Mucosa of stomach (tissue), 1 donor: ENCODE data around the gene HOXC13.

ENCODE experiments used
- H3K27me3 ChIP-seq: one replicate; pipeline ENCODE4 v1.7.0; 2013; ENCODE audit warnings: mild to moderate bottlenecking, low read length; ENCODE audit not compliant: control insufficient read depth, insufficient read depth
- H3K36me3 ChIP-seq: one replicate; pipeline ENCODE4 v1.7.0; 2013; ENCODE audit warnings: low read length; ENCODE audit not compliant: control insufficient read depth, insufficient read depth
- H3K4me1 ChIP-seq: one replicate; pipeline ENCODE4 v1.7.0; 2013; ENCODE audit warnings: mild to moderate bottlenecking, low read length; ENCODE audit not compliant: control insufficient read depth, insufficient read depth
- H3K4me3 ChIP-seq: one replicate; pipeline ENCODE4 v1.7.0; 2013; ENCODE audit warnings: low read length
- H3K9ac ChIP-seq: one replicate; pipeline ENCODE4 v1.7.0; 2013; ENCODE audit warnings: mild to moderate bottlenecking, low read length, moderate library complexity
- H3K9me3 ChIP-seq: one replicate; pipeline ENCODE4 v1.7.0; 2013; ENCODE audit warnings: mild to moderate bottlenecking, low read length, moderate library complexity; ENCODE audit not compliant: control insufficient read depth
- donor health status: Pancreatic carcinoma.

The HOXC13 gene

DNA sequence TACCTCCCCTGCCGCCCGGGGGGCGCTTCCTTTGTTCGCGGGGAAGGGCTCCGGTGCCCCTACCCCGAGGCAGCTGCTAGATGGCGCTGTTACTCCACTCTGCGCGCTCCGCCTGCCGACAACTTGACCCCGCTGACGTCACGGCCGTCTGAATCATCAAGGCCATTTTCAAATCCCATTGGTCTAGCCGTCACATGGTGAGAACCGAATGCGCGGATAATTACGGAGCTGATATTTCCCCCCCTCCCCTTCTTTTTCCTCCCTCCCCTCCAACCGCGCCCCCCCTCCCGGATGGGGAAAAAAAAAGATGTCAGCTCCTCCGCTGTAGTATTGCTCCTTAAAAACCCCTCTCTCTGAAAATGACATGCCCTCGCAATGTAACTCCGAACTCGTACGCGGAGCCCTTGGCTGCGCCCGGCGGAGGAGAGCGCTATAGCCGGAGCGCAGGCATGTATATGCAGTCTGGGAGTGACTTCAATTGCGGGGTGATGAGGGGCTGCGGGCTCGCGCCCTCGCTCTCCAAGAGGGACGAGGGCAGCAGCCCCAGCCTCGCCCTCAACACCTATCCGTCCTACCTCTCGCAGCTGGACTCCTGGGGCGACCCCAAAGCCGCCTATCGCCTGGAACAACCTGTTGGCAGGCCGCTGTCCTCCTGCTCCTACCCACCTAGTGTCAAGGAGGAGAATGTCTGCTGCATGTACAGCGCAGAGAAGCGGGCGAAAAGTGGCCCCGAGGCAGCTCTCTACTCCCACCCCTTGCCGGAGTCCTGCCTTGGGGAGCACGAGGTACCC is 46.5 kb downstream of the HOXC13 start, which contains the start of gene HOXC10:
Gene HOXC10, plus strand, starts transcription at position 246 of the 791 bp plus-strand sequence. Its CDS starts 114 bp downstream, at position 360.
- Histone ChIP-seq H3K27me3 (peaks cover 98% of the 10 kb centered on the region), H3K36me3 (no peaks in the 10 kb centered on the region), H3K4me1 (peaks cover 15% of the 10 kb centered on the region), H3K9ac (no peak within 1 kb of the TSS), H3K9me3 (no peaks in the 10 kb centered on the region), H3K4me3 (no peak within 1 kb of the TSS)

DNA sequence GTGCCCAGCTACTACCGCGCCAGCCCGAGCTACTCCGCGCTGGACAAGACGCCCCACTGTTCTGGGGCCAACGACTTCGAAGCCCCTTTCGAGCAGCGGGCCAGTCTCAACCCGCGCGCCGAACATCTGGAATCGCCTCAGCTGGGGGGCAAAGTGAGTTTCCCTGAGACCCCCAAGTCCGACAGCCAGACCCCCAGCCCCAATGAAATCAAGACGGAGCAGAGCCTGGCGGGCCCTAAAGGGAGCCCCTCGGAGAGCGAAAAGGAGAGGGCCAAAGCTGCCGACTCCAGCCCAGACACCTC is 47.0 kb downstream of the HOXC13 start:
- Histone ChIP-seq H3K9ac (no peak overlapping the region), H3K27me3 (peaks cover 98% of the 10 kb centered on the region)

DNA sequence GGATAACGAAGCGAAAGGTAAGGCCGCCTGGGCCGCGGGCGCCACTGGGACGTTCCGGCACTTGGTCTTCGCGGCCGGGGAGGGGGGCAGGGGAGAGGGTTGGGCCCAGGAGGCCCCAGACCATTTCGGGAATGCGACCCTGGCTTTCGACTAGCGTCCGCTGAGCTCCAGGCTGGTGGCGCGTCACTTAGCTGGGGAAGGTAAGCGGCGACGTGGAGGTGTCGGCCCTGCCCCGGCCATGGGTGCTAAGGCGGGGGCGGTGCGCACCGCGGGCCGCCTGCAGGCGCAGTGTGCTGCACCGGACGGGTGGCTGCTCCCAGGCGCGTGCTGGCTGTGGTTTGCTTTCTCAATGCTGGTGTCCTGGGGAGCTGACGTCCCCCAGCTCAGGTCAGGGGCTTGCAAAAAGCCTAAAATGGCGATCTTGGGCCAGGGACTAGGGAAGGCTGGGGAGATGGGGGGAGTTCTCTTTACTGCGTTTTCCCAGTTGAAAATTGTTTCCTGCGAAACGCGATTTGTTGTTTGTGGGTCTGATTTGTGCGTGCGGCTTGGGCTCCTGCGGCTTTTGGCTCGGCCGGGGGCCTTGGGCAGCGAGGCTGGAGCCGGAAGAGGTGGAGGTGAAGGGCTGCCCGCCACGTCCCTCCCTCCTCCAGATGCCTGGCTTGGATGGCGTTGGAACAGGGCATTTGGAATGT is 47.5 kb downstream of the HOXC13 start:
- Histone ChIP-seq H3K36me3 (no peaks in the 10 kb centered on the region), H3K4me1 (peaks cover 15% of the 10 kb centered on the region), H3K27me3 (peaks cover 98% of the 10 kb centered on the region), H3K9ac (no peak overlapping the region), H3K4me3 (no peak overlapping the region), H3K9me3 (no peaks in the 10 kb centered on the region)

More for the DNA sequence above, 47.0 kb downstream of the HOXC13 start:
- Histone ChIP-seq H3K4me1 (peaks cover 15% of the 10 kb centered on the region), H3K9me3 (no peaks in the 10 kb centered on the region), H3K4me3 (no peak overlapping the region), H3K36me3 (no peaks in the 10 kb centered on the region)

DNA sequence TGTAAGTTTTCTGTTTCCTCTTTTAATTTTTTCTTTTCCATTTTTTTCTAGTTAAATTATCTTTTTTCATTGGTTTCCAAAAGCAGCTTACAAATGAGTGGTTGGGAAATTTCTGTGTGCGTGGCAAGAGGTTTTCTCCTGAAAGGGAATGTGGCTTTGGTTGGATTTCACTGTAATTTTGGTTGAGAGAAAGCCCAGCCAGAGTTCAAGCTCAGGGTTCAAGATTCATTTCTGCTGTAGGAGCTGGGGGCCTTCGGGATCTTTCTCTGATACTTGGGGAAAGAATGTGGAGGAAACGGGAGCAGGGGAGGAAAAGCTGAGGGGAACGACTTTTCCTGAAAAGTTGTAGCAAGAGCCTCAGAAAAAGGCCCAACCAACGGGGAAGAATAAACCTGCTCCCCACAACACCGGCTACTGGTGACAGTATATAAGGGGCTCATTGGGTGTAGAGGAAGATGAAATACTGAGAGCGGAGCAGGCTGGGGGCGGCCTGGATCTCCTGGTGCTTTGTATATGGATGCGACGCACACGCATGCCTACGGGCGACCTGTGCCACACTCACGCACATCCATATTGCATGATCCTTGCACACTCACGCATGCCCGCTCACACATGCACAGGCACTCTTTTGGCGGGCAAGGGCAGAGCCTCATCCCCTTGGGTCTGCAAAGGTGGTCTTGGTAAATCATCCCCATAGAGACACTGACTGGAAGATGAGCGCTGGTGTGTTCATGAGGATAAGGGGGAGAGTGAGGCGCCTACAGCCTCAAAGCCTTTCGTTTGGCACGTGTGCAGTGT is 48.3 kb downstream of the HOXC13 start:
- no peaks in the 10 kb centered on the region for H3K9me3 ChIP-seq
- H3K4me1 ChIP-seq = peaks cover 15% of the 10 kb centered on the region
- peaks cover 98% of the 10 kb centered on the region for H3K27me3 ChIP-seq
- no peak overlapping the region for H3K9ac ChIP-seq
- H3K36me3 ChIP-seq = no peaks in the 10 kb centered on the region
- no peak overlapping the region for H3K4me3 ChIP-seq

DNA sequence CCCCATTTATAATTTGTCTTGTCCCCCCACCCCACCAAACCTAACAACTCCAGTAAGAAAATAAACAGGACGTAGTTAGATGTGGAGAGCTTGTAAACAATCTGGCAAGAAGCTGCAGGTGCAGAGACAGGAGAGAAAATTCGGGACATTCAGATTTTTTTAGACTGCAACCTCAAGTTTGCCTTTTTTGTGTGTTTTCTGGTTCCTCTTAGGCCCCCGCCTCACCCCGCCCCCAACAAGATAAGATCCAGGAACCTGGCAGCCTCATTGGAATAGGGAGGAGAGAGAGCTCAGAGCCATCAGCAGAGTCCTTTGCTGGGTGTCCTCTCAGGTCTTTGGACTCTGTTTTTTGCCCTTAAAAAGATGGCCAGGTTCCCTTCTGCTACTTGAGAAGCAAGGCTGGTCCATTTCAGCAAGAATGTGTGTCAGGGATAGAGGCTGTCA is 49.2 kb downstream of the HOXC13 start:
- H3K9me3 ChIP-seq = no peaks in the 10 kb centered on the region
- no peaks in the 10 kb centered on the region for H3K36me3 ChIP-seq
- H3K9ac ChIP-seq = no peak overlapping the region
- H3K27me3 ChIP-seq = peaks cover 98% of the 10 kb centered on the region
- H3K4me1 ChIP-seq = peaks cover 15% of the 10 kb centered on the region
- no peak overlapping the region for H3K4me3 ChIP-seq

DNA sequence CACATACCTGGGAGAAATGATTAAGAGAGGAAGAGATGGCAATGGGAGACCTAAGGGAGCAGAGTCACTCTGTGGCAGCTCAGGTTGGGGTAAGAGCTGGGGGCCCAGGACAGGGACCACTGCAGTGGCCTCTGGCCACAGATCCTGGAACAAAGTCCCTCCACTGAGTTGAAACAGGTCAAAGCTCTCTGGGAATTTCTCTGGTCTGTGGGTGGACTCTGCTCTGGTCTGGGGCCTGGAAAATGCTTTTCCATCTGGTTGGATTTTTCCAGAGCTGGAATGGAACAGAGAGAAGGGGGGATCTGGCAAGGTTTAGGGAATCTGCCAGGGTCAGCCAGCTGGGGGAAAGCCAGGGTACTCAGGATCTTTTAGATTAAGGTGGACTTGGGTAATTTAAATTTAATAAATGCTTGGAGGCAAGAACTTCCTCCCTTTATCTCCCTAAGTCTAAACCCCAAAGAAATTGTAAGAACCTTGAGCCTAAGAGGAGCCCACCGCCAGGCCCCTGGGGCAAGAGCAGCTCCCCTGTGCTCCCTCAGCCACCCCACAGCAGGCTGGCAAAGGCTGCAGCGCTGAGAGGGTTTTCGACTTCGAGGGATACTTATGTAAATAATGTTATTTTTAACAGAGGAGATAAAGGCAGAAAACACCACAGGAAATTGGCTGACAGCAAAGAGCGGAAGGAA is 50.1 kb downstream of the HOXC13 start:
- Histone ChIP-seq H3K36me3 (no peaks in the 10 kb centered on the region), H3K9me3 (no peaks in the 10 kb centered on the region), H3K9ac (no peak overlapping the region), H3K27me3 (peaks cover 98% of the 10 kb centered on the region), H3K4me3 (no peak overlapping the region), H3K4me1 (peaks cover 15% of the 10 kb centered on the region)

DNA sequence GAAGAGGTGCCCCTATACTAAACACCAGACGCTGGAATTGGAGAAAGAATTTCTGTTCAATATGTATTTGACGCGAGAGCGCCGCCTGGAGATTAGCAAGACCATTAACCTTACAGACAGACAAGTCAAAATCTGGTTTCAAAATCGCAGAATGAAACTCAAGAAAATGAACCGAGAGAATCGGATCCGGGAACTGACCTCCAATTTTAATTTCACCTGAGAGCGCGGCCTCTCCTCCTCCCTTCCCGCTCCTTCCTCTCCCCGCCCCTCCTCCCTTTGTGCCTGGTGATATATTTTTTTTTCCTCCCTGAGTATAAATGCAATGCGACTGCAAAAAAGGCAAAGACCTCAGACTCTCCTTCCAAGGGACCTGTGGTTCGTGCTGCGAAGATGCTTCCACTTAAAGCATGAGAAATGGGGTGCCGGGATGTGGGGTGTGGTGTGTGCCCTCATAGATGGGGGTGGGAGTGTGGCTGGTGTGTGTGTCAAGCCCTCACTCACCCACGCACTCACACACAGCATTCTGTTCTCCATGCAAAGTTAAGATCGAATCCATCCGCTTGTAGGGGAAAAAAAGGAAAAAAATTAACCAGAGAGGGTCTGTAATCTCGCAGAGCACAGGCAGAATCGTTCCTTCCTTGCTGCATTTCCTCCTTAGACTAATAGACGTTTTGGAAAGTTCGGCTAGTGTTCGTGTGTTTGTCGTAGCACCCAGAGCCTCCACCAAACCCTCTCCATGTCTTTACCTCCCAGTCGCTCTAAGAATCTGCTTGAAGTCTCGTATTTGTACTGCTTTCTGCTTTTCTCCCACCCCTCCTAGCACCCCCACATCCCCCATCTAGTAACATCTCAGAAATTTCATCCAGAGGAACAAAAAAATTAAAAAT is 50.8 kb downstream of the HOXC13 start:
- H3K4me3 ChIP-seq = no peak overlapping the region
- no peak overlapping the region for H3K9ac ChIP-seq
- peaks cover 98% of the 10 kb centered on the region for H3K27me3 ChIP-seq

DNA sequence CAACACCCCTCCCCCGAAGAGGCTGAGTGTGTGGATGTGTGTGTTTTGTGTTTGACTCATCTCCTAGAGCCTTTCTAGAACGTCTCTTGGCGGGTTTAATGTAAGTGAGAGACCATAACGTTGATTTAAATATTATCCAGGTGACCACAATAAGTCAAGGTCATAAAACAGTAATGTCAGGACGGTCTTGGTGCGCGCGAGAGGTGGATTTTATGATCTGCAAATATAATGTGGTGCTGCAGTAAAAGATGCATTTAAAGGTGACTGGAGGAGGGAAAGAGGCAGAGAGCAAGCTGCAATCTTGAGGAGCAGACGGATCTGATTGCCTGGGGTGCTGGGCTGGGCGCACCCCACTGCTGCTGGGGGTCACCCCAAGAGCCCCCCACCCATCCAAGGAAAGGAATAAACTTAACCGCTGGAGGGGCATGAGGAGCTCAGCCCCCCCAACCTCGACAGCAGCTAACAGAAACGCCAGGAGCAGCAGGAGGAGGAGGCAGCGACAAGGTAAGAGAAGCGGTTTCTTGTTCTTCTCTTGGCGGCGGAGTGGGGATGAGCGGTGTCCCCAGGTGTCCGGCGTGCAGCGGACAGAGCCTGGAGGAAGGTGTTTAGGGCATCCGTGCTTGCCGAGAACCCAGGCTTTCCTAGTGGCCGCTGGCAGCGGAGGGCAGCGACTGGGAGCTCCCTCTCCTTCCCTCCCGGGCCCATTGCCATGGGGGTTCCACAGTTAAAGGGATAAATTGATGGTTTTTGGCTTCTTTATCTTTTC is 51.9 kb downstream of the HOXC13 start:
- H3K9me3 ChIP-seq = no peaks in the 10 kb centered on the region
- H3K4me3 ChIP-seq = no peak overlapping the region
- H3K27me3 ChIP-seq = peaks cover 100% of the 10 kb centered on the region
- no peaks in the 10 kb centered on the region for H3K36me3 ChIP-seq
- no peak overlapping the region for H3K9ac ChIP-seq
- H3K4me1 ChIP-seq = peaks cover 23% of the 10 kb centered on the region

More for the DNA sequence above, 50.8 kb downstream of the HOXC13 start:
- Histone ChIP-seq H3K36me3 (no peaks in the 10 kb centered on the region), H3K4me1 (peaks cover 21% of the 10 kb centered on the region), H3K9me3 (no peaks in the 10 kb centered on the region)

DNA sequence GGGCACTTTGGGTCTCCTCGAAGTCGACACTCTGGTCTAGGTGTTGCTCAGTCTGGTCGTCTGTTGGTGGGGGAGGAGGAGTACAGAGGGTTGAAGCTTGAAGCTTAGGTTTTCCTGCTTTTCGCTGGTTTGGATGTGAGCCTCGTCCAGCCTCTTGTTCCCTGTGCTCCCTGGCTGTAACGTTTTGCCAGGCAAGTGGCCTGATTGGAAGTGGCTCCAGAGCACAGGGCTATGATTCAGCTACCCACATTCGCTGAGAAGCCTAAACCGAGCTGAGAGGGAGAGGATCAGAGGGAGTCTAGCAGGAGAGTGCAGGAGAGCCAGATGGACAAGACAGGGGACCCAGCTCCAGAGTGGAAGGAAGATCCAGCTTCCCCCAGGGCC is 52.4 kb downstream of the HOXC13 start:
- H3K27me3 ChIP-seq = peaks cover 100% of the 10 kb centered on the region
- no peaks in the 10 kb centered on the region for H3K36me3 ChIP-seq
- no peak overlapping the region for H3K9ac ChIP-seq
- H3K4me3 ChIP-seq = no peak overlapping the region
- peaks cover 23% of the 10 kb centered on the region for H3K4me1 ChIP-seq
- no peaks in the 10 kb centered on the region for H3K9me3 ChIP-seq

DNA sequence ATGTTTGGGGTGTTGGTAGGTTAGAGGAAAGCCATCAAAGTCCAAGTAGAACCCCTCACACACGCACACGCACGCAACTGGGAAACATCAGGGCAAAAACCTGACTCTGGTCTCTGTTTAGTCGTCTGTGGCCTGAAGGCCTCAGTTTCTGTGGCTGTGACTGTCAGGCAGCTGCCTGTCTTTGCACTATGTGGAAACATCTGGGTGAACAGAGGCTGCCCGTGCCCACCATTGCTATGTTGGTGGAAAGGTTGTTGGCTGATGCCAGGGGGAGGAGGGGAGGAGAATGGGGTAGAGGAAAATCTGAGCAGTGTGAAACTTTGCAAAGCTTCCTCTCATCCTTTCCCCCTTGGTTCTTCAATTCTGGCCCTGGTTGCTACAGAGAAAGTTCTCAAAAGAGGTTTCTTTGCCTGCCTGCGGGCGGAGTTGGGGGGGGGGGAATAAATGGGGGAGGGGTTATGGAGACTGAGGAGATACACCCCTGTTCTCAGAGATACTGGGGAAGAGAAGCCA is 53.8 kb downstream of the HOXC13 start:
- peaks cover 100% of the 10 kb centered on the region for H3K27me3 ChIP-seq
- H3K4me1 ChIP-seq = peaks cover 24% of the 10 kb centered on the region
- H3K9ac ChIP-seq = no peak overlapping the region
- H3K36me3 ChIP-seq = no peaks in the 10 kb centered on the region
- no peak overlapping the region for H3K4me3 ChIP-seq
- H3K9me3 ChIP-seq = no peaks in the 10 kb centered on the region
